HepG2 (cell line): ENCODE results near the gene ZNF628. TPM values are rescaled to one million over a fixed set of nuclear protein-coding genes. Genes with fewer than 3 reads are reported as not detected.

Experiments used
- ATAD3A ChIP-seq: sonication (generic); formaldehyde crosslinking; IDR thresholded peaks from 2 replicates; pipeline ENCODE4 v1.4.0; 2020; ENCODE audit warnings: missing genetic modification reagents
- DMTF1 ChIP-seq: sonication (generic); formaldehyde crosslinking; IDR thresholded peaks from 2 replicates; pipeline ENCODE4 v1.4.0; 2020; ENCODE audit warnings: mild to moderate bottlenecking, missing genetic modification reagents
- DNMT3B ChIP-seq: conservative IDR thresholded peaks from 2 replicates; pipeline ENCODE4 v1.6.1; 2016; ENCODE audit warnings: missing biosample characterization, control low read depth
- DZIP1 ChIP-seq: sonication (generic); formaldehyde crosslinking; IDR thresholded peaks from 2 replicates; pipeline ENCODE4 v1.5.0; 2020; ENCODE audit warnings: mild to moderate bottlenecking, missing genetic modification reagents
- FOXC1 ChIP-seq: sonication (generic); formaldehyde crosslinking; IDR thresholded peaks from 2 replicates; pipeline ENCODE4 v1.8.0; 2022; ENCODE audit warnings: mild to moderate bottlenecking, missing genetic modification reagents, borderline replicate concordance
- MAZ ChIP-seq, 2 experiments: sonication (generic) in 1 of 2; formaldehyde crosslinking in 1 of 2; IDR thresholded peaks; 2 replicates each; pipeline versions ENCODE4 v1.5.0 to v1.6.1; 2012 to 2020; ENCODE audit warnings: low read depth in 2 of 2, mild to moderate bottlenecking in 2 of 2, borderline replicate concordance in 1 of 2, improper control_type of control experiment in 1 of 2, low read length in 1 of 2, missing genetic modification reagents in 1 of 2, moderate library complexity in 1 of 2
- NFRKB ChIP-seq: fragments of 450-650 bp; IDR thresholded peaks from 2 replicates; pipeline ENCODE4 v1.6.1; 2017
- PAF1 ChIP-seq: IDR thresholded peaks from 2 replicates; pipeline ENCODE4 v1.6.1; 2016; ENCODE audit warnings: missing genetic modification reagents, missing compliant biosample characterization
- RBAK ChIP-seq: sonication (generic); formaldehyde crosslinking; IDR thresholded peaks from 2 replicates; pipeline ENCODE4 v1.5.1; 2020; ENCODE audit warnings: mild to moderate bottlenecking, missing genetic modification reagents
- RXRB ChIP-seq: IDR thresholded peaks from 2 replicates; pipeline ENCODE4 v1.6.1; 2016; ENCODE audit warnings: borderline replicate concordance, missing genetic modification reagents, missing compliant biosample characterization
- ZBTB7B ChIP-seq: sonication (generic); formaldehyde crosslinking; IDR thresholded peaks from 2 replicates; pipeline ENCODE4 v1.4.0; 2020; ENCODE audit warnings: missing genetic modification reagents
- ZFP36 ChIP-seq: fragments of 150-350 bp; IDR thresholded peaks from 2 replicates; pipeline ENCODE4 v1.6.1; 2018; ENCODE audit warnings: borderline replicate concordance, low read length, low read depth; ENCODE audit not compliant: partially characterized antibody
- ZFYVE20 ChIP-seq: sonication (generic); formaldehyde crosslinking; IDR thresholded peaks from 2 replicates; pipeline ENCODE4 v1.8.0; 2023; ENCODE audit warnings: low read depth, mild to moderate bottlenecking, moderate library complexity, missing genetic modification reagents, borderline replicate concordance
- ZGPAT ChIP-seq: IDR thresholded peaks from 2 replicates; pipeline ENCODE4 v1.6.1; 2016; ENCODE audit warnings: mild to moderate bottlenecking
- ZMYM2 ChIP-seq: sonication (generic); formaldehyde crosslinking; IDR thresholded peaks from 2 replicates; pipeline ENCODE4 v1.8.0; 2022; ENCODE audit warnings: mild to moderate bottlenecking, missing genetic modification reagents
- ZNF652 ChIP-seq: IDR thresholded peaks from 2 replicates; pipeline ENCODE4 v1.6.1; 2016; ENCODE audit warnings: low read depth, borderline replicate concordance
- ZNF691 ChIP-seq: sonication (generic); formaldehyde crosslinking; IDR thresholded peaks from 2 replicates; pipeline ENCODE4 v1.4.0; 2020; ENCODE audit warnings: missing genetic modification reagents, low read depth, mild to moderate bottlenecking, borderline replicate concordance
- ZNF703 ChIP-seq: sonication (generic); formaldehyde crosslinking; IDR thresholded peaks from 2 replicates; pipeline ENCODE4 v1.5.1; 2020; ENCODE audit warnings: missing genetic modification reagents, mild to moderate bottlenecking, moderate library complexity, borderline replicate concordance
- polyA plus RNA-seq, 8 experiments: library from polyadenylated mRNA; depleted of rRNA in 3 of 8; stranded (reverse) in 7 of 8; unstranded in 1 of 8; fragments of >200 nt; fragmentation: Illumina TruSeq in 4 of 8; extraction: Trizol in 4 of 8; gene quantifications; 2 replicates each; pipeline versions ENCODE4 v1.2.1 to v1.2.3, GENCODE V29; 2011 to 2016; ENCODE audit warnings: low read depth in 4 of 8, missing spikeins in 1 of 8, mixed read lengths in 1 of 8; ENCODE audit not compliant: insufficient read depth in 1 of 8
- total RNA-seq, 5 experiments: library from RNA; depleted of rRNA; stranded (reverse); fragments of >200 nt; fragmentation: Illumina TruSeq; extraction: Trizol; gene quantifications; 2 replicates each; pipeline ENCODE4 v1.2.3, GENCODE V29; 2016; ENCODE audit warnings: low read depth in 1 of 5

Gene ZNF628
- total and polyA plus RNA-seq, 2 of the 13 experiments (the other 11 are each of a cell fraction or from before 2014, with no cell fraction given): 0.54 to 1.2 TPM

GRCh38 chr19:55476100-55476775 is at the start of gene ZNF628 (continued):
- TF ChIP-seq DMTF1 (CRISPR knock-in tag) (no peak), ATAD3A (no peak), DZIP1 (CRISPR knock-in tag) (no peak), PAF1 (CRISPR knock-in tag) (no peak), ZGPAT (peak; percentile 63; the same call in 1 of the 2 replicates), MAZ (IDR thresholded peaks at IDR 0.05; ENCODE audit: borderline replicate concordance, low read depth, low read length) (peak; percentile 89; the same call in 1 of the 2 replicates), MAZ (CRISPR knock-in tag; IDR thresholded peaks at IDR 0.05; ENCODE audit: low read depth) (peak; percentile 64), RXRB (peak; percentile 37; the same call in 1 of the 2 replicates), ZFP36 (no peak), RBAK (no peak), NFRKB (no peak), ZBTB7B (peak; percentile 61; the same call in 1 of the 2 replicates), ZFYVE20 (no peak), ZNF652 (0 out of 2 replicates have a peak, but pooled peaks have one; percentile 22), DNMT3B (CRISPR knock-in tag) (peak; percentile 82; the same call in 1 of the 2 replicates), ZNF691 (no peak), ZMYM2 (CRISPR knock-in tag) (peak; percentile 81), ZNF703 (CRISPR knock-in tag) (0 out of 2 replicates have a peak, but pooled peaks have one; percentile 85), FOXC1 (peak; percentile 95)
